ENCODE data around the gene FPR3.

DNA sequence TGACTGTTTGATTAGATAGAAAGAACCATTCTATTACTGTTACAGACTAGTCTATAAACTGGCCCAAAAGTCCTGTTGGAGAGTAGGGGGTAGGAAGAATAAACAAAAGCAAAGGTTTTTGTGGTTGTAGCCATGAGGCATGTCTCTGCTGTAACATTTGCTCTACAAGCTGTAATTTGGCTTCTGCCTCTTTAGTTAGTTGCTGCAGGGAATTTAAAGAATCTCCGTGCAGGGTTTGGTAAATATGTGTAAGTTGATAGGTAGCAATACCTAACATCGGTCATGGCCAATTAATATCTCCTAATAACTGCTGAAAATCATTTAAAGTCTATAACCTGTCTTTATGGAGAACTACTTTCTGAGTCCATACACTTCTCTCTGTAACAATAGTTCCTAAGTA is 13.0 kb downstream of the FPR3 start:
- no peak for TF ChIP-seq EZH2 (IDR thresholded peaks at IDR 0.05)
- TF ChIP-seq POLR2AphosphoS5 (IDR thresholded peaks at IDR 0.05; ENCODE audit: borderline replicate concordance, low read depth, low read length) = no peak
- TF ChIP-seq FOXP2 (optimal IDR thresholded peaks at IDR 0.05; ENCODE audit: control extremely low read depth, extremely low read length, insufficient read depth) = no peak

Measured in SK-N-MC (cell line).